Ecto neural progenitor cell (in vitro differentiated cells): ENCODE measurements around the gene OPCML.

ENCODE experiments used
- DNase-seq: peaks from one replicate; pipeline ENCODE4 v3.0.0-alpha.2; 2018; ENCODE audit warnings: low spot score

Gene OPCML

GRCh38 chr11:133531971-133532651 is at the start of gene OPCML:
Gene OPCML, minus strand, starts transcription at chr11:133532501.
- DNase-seq: peak; percentile 60

- no peak for DNase-seq
Observed at GRCh38 chr11:133581091-133581490, 48.8 kb upstream of the OPCML start.

GRCh38 chr11:133579165-133580031 is 47.1 kb upstream of the OPCML start:
- DNase-seq: peak; percentile 58

GRCh38 chr11:133577403-133577802 is 45.1 kb upstream of the OPCML start:
- no peak for DNase-seq

GRCh38 chr11:133576351-133576750 is 44.0 kb upstream of the OPCML start:
- DNase-seq: peak; percentile 53

GRCh38 chr11:133573081-133573480 is 40.8 kb upstream of the OPCML start:
- no peak for DNase-seq

- no peak for DNase-seq
Observed at GRCh38 chr11:133570376-133570775, 38.1 kb upstream of the OPCML start.

- DNase-seq: no peak
Observed at GRCh38 chr11:133563505-133564025, 31.3 kb upstream of the OPCML start.

- DNase-seq: no peak
Observed at GRCh38 chr11:133560472-133560855, 28.2 kb upstream of the OPCML start.

GRCh38 chr11:133559833-133560471 is 27.7 kb upstream of the OPCML start:
- DNase-seq: no peak

GRCh38 chr11:133559382-133559781 is 27.1 kb upstream of the OPCML start:
- no peak for DNase-seq

- DNase-seq: no peak
Observed at GRCh38 chr11:133555034-133555433, 22.7 kb upstream of the OPCML start.

- no peak for DNase-seq
Observed at GRCh38 chr11:133553885-133554740, 21.8 kb upstream of the OPCML start.

GRCh38 chr11:133552938-133553337 is 20.6 kb upstream of the OPCML start:
- no peak for DNase-seq

GRCh38 chr11:133551064-133551463 is 18.8 kb upstream of the OPCML start:
- DNase-seq: no peak

- DNase-seq: no peak
Observed at GRCh38 chr11:133549826-133550225, 17.5 kb upstream of the OPCML start.

GRCh38 chr11:133548641-133549040 is 16.3 kb upstream of the OPCML start:
- DNase-seq: no peak

- no peak for DNase-seq
Observed at GRCh38 chr11:133547808-133548494, 15.7 kb upstream of the OPCML start.

GRCh38 chr11:133545199-133545803 is 13.0 kb upstream of the OPCML start:
- no peak for DNase-seq

GRCh38 chr11:133541720-133542095 is 9.4 kb upstream of the OPCML start:
- no peak for DNase-seq
